WTC11 (cell line): ENCODE results near the gene PI4K2A. TPM values are rescaled to one million over a fixed set of nuclear protein-coding genes. Genes with fewer than 3 reads are reported as not detected.

Source experiments
- ATF1 ChIP-seq: sonication (generic); formaldehyde crosslinking; IDR thresholded peaks from 2 replicates; pipeline ENCODE4 v1.8.1; 2023; ENCODE audit warnings: mild to moderate bottlenecking, moderate library complexity, missing genetic modification reagents
- EMX1 ChIP-seq: fragments of 250-450 bp; sonication (Bioruptor Pico); IDR thresholded peaks from 2 replicates; pipeline ENCODE4 v1.8.0; 2021; ENCODE audit warnings: mild to moderate bottlenecking
- ESRRA ChIP-seq: sonication (generic); formaldehyde crosslinking; IDR thresholded peaks from 2 replicates; pipeline ENCODE4 v1.8.1; 2022; ENCODE audit warnings: mild to moderate bottlenecking, missing genetic modification reagents, borderline replicate concordance
- ETV6 ChIP-seq: sonication (generic); formaldehyde crosslinking; IDR thresholded peaks from 2 replicates; pipeline ENCODE4 v1.8.1; 2022; ENCODE audit warnings: mild to moderate bottlenecking, missing genetic modification reagents
- GABPB1 ChIP-seq: sonication (generic); formaldehyde crosslinking; IDR thresholded peaks from 2 replicates; pipeline ENCODE4 v1.8.1; 2023; ENCODE audit warnings: mild to moderate bottlenecking, missing genetic modification reagents
- GTF2I ChIP-seq: fragments of 250-450 bp; sonication (Bioruptor Pico); conservative IDR thresholded peaks from 2 replicates; pipeline ENCODE4 v1.4.0; 2021; ENCODE audit warnings: mild to moderate bottlenecking
- HMGA2 ChIP-seq: fragments of 250-450 bp; sonication (Bioruptor Pico); IDR thresholded peaks from 2 replicates; pipeline ENCODE4 v1.4.0; 2021; ENCODE audit warnings: mild to moderate bottlenecking, moderate library complexity
- NFATC4 ChIP-seq: fragments of 250-450 bp; sonication (Bioruptor Pico); IDR thresholded peaks from 2 replicates; pipeline ENCODE4 v1.9.0; 2021; ENCODE audit warnings: mild to moderate bottlenecking
- OVOL2 ChIP-seq: fragments of 250-450 bp; sonication (Bioruptor Pico); IDR thresholded peaks from 2 replicates; pipeline ENCODE4 v1.9.0; 2021; ENCODE audit warnings: mild to moderate bottlenecking, borderline replicate concordance
- PRRX2 ChIP-seq: fragments of 250-450 bp; sonication (Bioruptor Pico); IDR thresholded peaks from 2 replicates; pipeline ENCODE4 v1.8.0; 2021; ENCODE audit warnings: mild to moderate bottlenecking
- RORB ChIP-seq: fragments of 250-450 bp; sonication (Bioruptor Pico); IDR thresholded peaks from 2 replicates; pipeline ENCODE4 v1.9.0; 2021; ENCODE audit warnings: mild to moderate bottlenecking
- SMAD3 ChIP-seq: sonication (generic); formaldehyde crosslinking; IDR thresholded peaks from 2 replicates; pipeline ENCODE4 v1.8.0; 2022; ENCODE audit warnings: missing genetic modification reagents, mild to moderate bottlenecking, borderline replicate concordance
- SP1 ChIP-seq: sonication (generic); formaldehyde crosslinking; conservative IDR thresholded peaks from 2 replicates; pipeline ENCODE4 v1.8.1; 2022; ENCODE audit warnings: missing genetic modification reagents
- ZNF138 ChIP-seq: sonication (generic); formaldehyde crosslinking; conservative IDR thresholded peaks from 2 replicates; pipeline ENCODE4 v1.8.1; 2022; ENCODE audit warnings: mild to moderate bottlenecking, moderate library complexity, missing genetic modification reagents
- ZNF219 ChIP-seq: sonication (generic); formaldehyde crosslinking; IDR thresholded peaks from 2 replicates; pipeline ENCODE4 v1.8.0; 2023; ENCODE audit warnings: missing genetic modification reagents, mild to moderate bottlenecking, borderline replicate concordance
- ZNF416 ChIP-seq: fragments of 250-450 bp; sonication (Bioruptor Pico); IDR thresholded peaks from 2 replicates; pipeline ENCODE4 v1.9.0; 2021; ENCODE audit warnings: mild to moderate bottlenecking, inconsistent platforms
- ZNF423 ChIP-seq: fragments of 250-450 bp; sonication (Bioruptor Pico); IDR thresholded peaks from 2 replicates; pipeline ENCODE4 v2.1.2; 2022; ENCODE audit warnings: mild to moderate bottlenecking, moderate library complexity
- ZNF671 ChIP-seq: fragments of 250-450 bp; sonication (Bioruptor Pico); IDR thresholded peaks from 2 replicates; pipeline ENCODE4 v1.8.0; 2021; ENCODE audit warnings: mild to moderate bottlenecking
- total RNA-seq: library from RNA; stranded (reverse); gene quantifications from 3 replicates; pipeline ENCODE4 v1.2.3, GENCODE V29; 2021
- TF ChIP-seq, protein P1 (sequence below): sonication (generic); formaldehyde crosslinking; IDR thresholded peaks from 2 replicates; pipeline ENCODE4 v1.8.1; 2022; ENCODE audit warnings: mild to moderate bottlenecking, missing genetic modification reagents, moderate library complexity, borderline replicate concordance
- TF ChIP-seq, protein P2 (sequence below): sonication (generic); formaldehyde crosslinking; IDR thresholded peaks from 2 replicates; pipeline ENCODE4 v1.8.0; 2023; ENCODE audit warnings: missing genetic modification reagents, mild to moderate bottlenecking, borderline replicate concordance
- TF ChIP-seq, protein P3 (sequence below): sonication (generic); formaldehyde crosslinking; IDR thresholded peaks from 2 replicates; pipeline ENCODE4 v1.8.0; 2023; ENCODE audit warnings: missing genetic modification reagents
- TF ChIP-seq, protein P4 (sequence below): sonication (generic); formaldehyde crosslinking; IDR thresholded peaks from 2 replicates; pipeline ENCODE4 v1.8.1; 2022; ENCODE audit warnings: low read depth, missing genetic modification reagents, borderline replicate concordance
- TF ChIP-seq, protein P5 (sequence below): sonication (generic); formaldehyde crosslinking; IDR thresholded peaks from 2 replicates; pipeline ENCODE4 v1.8.1; 2023; ENCODE audit warnings: mild to moderate bottlenecking, missing genetic modification reagents, moderate library complexity
- TF ChIP-seq, protein P6 (sequence below): sonication (generic); formaldehyde crosslinking; IDR thresholded peaks from 2 replicates; pipeline ENCODE4 v1.8.1; 2023; ENCODE audit warnings: mild to moderate bottlenecking, missing genetic modification reagents
- TF ChIP-seq, protein P7 (sequence below): fragments of 250-450 bp; sonication (Bioruptor Pico); IDR thresholded peaks from 2 replicates; pipeline ENCODE4 v1.9.0; 2021; ENCODE audit warnings: mild to moderate bottlenecking
- TF ChIP-seq, protein P8 (sequence below): fragments of 250-450 bp; sonication (Bioruptor Pico); IDR thresholded peaks from 2 replicates; pipeline ENCODE4 v1.9.0; 2021; ENCODE audit warnings: moderate library complexity, mild to moderate bottlenecking, inconsistent platforms, borderline replicate concordance

Gene PI4K2A
- total RNA-seq, 1 experiment from 2014 or later, result 19.5 TPM

DNA sequence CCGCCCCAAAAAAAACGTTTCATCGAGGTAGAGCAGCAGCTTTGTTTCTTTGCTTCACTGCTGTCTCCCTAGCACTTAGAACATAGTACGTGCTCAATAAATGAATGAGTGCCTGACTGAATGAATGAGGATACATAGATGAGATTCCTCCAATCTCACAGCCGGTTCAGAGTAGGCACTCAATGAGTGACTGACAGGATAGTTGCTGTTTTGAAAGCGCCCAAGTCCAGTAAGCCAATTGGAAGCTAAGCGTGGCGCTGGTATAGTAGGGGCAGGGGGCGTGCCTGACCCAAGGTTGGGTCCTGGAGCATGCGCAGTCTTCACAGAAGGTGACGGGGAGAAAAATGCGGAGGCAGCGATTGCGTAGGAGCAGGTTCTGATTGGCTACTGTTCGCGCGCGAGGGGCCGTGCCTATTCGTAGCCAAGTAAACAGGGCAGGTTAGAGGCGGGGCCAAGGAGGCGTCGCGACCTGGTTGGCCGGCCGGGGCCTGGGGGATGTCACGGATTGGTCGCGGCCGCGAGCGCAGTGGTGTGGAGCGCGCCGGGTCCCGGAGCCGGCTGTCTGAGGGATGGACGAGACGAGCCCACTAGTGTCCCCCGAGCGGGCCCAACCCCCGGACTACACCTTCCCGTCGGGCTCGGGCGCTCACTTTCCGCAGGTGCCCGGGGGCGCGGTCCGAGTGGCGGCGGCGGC is at the start of gene PI4K2A (continued):
- TF ChIP-seq, protein P1, sequence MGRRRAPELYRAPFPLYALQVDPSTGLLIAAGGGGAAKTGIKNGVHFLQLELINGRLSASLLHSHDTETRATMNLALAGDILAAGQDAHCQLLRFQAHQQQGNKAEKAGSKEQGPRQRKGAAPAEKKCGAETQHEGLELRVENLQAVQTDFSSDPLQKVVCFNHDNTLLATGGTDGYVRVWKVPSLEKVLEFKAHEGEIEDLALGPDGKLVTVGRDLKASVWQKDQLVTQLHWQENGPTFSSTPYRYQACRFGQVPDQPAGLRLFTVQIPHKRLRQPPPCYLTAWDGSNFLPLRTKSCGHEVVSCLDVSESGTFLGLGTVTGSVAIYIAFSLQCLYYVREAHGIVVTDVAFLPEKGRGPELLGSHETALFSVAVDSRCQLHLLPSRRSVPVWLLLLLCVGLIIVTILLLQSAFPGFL (CRISPR knock-in tag), result no peak
- TF ChIP-seq OVOL2 (CRISPR knock-in tag), result no peak
- TF ChIP-seq ZNF219 (CRISPR knock-in tag), result no peak
- TF ChIP-seq PRRX2, result no peak
- TF ChIP-seq EMX1, result no peak
- no peak for TF ChIP-seq NFATC4 (CRISPR knock-in tag)
- TF ChIP-seq ESRRA (CRISPR knock-in tag), result no peak
- no peak for TF ChIP-seq ZNF423
- TF ChIP-seq, protein P2, sequence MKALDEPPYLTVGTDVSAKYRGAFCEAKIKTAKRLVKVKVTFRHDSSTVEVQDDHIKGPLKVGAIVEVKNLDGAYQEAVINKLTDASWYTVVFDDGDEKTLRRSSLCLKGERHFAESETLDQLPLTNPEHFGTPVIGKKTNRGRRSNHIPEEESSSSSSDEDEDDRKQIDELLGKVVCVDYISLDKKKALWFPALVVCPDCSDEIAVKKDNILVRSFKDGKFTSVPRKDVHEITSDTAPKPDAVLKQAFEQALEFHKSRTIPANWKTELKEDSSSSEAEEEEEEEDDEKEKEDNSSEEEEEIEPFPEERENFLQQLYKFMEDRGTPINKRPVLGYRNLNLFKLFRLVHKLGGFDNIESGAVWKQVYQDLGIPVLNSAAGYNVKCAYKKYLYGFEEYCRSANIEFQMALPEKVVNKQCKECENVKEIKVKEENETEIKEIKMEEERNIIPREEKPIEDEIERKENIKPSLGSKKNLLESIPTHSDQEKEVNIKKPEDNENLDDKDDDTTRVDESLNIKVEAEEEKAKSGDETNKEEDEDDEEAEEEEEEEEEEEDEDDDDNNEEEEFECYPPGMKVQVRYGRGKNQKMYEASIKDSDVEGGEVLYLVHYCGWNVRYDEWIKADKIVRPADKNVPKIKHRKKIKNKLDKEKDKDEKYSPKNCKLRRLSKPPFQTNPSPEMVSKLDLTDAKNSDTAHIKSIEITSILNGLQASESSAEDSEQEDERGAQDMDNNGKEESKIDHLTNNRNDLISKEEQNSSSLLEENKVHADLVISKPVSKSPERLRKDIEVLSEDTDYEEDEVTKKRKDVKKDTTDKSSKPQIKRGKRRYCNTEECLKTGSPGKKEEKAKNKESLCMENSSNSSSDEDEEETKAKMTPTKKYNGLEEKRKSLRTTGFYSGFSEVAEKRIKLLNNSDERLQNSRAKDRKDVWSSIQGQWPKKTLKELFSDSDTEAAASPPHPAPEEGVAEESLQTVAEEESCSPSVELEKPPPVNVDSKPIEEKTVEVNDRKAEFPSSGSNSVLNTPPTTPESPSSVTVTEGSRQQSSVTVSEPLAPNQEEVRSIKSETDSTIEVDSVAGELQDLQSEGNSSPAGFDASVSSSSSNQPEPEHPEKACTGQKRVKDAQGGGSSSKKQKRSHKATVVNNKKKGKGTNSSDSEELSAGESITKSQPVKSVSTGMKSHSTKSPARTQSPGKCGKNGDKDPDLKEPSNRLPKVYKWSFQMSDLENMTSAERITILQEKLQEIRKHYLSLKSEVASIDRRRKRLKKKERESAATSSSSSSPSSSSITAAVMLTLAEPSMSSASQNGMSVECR (CRISPR knock-in tag), result no peak
- TF ChIP-seq ZNF138 (CRISPR knock-in tag), result no peak
- TF ChIP-seq, protein P3, sequence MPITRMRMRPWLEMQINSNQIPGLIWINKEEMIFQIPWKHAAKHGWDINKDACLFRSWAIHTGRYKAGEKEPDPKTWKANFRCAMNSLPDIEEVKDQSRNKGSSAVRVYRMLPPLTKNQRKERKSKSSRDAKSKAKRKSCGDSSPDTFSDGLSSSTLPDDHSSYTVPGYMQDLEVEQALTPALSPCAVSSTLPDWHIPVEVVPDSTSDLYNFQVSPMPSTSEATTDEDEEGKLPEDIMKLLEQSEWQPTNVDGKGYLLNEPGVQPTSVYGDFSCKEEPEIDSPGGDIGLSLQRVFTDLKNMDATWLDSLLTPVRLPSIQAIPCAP (CRISPR knock-in tag), result no peak
- TF ChIP-seq, protein P4, sequence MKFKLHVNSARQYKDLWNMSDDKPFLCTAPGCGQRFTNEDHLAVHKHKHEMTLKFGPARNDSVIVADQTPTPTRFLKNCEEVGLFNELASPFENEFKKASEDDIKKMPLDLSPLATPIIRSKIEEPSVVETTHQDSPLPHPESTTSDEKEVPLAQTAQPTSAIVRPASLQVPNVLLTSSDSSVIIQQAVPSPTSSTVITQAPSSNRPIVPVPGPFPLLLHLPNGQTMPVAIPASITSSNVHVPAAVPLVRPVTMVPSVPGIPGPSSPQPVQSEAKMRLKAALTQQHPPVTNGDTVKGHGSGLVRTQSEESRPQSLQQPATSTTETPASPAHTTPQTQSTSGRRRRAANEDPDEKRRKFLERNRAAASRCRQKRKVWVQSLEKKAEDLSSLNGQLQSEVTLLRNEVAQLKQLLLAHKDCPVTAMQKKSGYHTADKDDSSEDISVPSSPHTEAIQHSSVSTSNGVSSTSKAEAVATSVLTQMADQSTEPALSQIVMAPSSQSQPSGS (CRISPR knock-in tag), result no peak
- peak; percentile 75 for TF ChIP-seq SP1 (CRISPR knock-in tag)
- TF ChIP-seq RORB (CRISPR knock-in tag), result no peak
- TF ChIP-seq ATF1 (CRISPR knock-in tag), result no peak
- no peak for TF ChIP-seq ZNF671
- no peak for TF ChIP-seq ZNF416
- TF ChIP-seq ETV6 (CRISPR knock-in tag), result peak; percentile 51; the same call in 1 of the 2 replicates
- no peak for TF ChIP-seq GABPB1 (CRISPR knock-in tag)
- TF ChIP-seq, protein P5, sequence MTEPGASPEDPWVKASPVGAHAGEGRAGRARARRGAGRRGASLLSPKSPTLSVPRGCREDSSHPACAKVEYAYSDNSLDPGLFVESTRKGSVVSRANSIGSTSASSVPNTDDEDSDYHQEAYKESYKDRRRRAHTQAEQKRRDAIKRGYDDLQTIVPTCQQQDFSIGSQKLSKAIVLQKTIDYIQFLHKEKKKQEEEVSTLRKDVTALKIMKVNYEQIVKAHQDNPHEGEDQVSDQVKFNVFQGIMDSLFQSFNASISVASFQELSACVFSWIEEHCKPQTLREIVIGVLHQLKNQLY (CRISPR knock-in tag), result no peak
- TF ChIP-seq, protein P6, sequence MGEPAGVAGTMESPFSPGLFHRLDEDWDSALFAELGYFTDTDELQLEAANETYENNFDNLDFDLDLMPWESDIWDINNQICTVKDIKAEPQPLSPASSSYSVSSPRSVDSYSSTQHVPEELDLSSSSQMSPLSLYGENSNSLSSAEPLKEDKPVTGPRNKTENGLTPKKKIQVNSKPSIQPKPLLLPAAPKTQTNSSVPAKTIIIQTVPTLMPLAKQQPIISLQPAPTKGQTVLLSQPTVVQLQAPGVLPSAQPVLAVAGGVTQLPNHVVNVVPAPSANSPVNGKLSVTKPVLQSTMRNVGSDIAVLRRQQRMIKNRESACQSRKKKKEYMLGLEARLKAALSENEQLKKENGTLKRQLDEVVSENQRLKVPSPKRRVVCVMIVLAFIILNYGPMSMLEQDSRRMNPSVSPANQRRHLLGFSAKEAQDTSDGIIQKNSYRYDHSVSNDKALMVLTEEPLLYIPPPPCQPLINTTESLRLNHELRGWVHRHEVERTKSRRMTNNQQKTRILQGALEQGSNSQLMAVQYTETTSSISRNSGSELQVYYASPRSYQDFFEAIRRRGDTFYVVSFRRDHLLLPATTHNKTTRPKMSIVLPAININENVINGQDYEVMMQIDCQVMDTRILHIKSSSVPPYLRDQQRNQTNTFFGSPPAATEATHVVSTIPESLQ (CRISPR knock-in tag), result no peak
- no peak for TF ChIP-seq SMAD3
- no peak for TF ChIP-seq GTF2I (CRISPR knock-in tag)
- TF ChIP-seq, protein P7, sequence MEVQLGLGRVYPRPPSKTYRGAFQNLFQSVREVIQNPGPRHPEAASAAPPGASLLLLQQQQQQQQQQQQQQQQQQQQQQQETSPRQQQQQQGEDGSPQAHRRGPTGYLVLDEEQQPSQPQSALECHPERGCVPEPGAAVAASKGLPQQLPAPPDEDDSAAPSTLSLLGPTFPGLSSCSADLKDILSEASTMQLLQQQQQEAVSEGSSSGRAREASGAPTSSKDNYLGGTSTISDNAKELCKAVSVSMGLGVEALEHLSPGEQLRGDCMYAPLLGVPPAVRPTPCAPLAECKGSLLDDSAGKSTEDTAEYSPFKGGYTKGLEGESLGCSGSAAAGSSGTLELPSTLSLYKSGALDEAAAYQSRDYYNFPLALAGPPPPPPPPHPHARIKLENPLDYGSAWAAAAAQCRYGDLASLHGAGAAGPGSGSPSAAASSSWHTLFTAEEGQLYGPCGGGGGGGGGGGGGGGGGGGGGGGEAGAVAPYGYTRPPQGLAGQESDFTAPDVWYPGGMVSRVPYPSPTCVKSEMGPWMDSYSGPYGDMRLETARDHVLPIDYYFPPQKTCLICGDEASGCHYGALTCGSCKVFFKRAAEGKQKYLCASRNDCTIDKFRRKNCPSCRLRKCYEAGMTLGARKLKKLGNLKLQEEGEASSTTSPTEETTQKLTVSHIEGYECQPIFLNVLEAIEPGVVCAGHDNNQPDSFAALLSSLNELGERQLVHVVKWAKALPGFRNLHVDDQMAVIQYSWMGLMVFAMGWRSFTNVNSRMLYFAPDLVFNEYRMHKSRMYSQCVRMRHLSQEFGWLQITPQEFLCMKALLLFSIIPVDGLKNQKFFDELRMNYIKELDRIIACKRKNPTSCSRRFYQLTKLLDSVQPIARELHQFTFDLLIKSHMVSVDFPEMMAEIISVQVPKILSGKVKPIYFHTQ (CRISPR knock-in tag), result no peak
- TF ChIP-seq, protein P8, sequence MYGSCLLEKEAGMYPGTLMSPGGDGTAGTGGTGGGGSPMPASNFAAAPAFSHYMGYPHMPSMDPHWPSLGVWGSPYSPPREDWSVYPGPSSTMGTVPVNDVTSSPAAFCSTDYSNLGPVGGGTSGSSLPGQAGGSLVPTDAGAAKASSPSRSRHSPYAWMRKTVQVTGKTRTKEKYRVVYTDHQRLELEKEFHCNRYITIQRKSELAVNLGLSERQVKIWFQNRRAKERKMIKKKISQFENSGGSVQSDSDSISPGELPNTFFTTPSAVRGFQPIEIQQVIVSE (CRISPR knock-in tag), result no peak
- no peak for TF ChIP-seq HMGA2 (CRISPR knock-in tag)
